HG02678 (cell line): Measurements from ENCODE around the gene FAM13C.

Experiments used
- ATAC-seq: cut with Tn5 transposase; IDR thresholded peaks from one replicate; pipeline ENCODE4 v1.9.1; 2021; ENCODE audit warnings: mild to moderate bottlenecking, moderate library complexity; ENCODE audit not compliant: unreplicated experiment

Gene FAM13C

GRCh38 chr10:59320355-59320754 is 42.0 kb downstream of the FAM13C start:
- no peak for ATAC-seq

GRCh38 chr10:59319854-59320253 is 42.5 kb downstream of the FAM13C start:
- no peak for ATAC-seq

- ATAC-seq: no peak
These were observed 45.3 kb downstream of the FAM13C start for GRCh38 chr10:59317066-59317465.

- ATAC-seq: no peak
These were observed 46.9 kb downstream of the FAM13C start for GRCh38 chr10:59315465-59315864.

GRCh38 chr10:59314268-59314667 is 48.1 kb downstream of the FAM13C start:
- ATAC-seq: no peak

- no peak for ATAC-seq
These were observed 50.1 kb downstream of the FAM13C start for GRCh38 chr10:59312247-59312646.

- ATAC-seq: no peak
These were observed 51.3 kb downstream of the FAM13C start for GRCh38 chr10:59311025-59311424.

- no peak for ATAC-seq
These were observed 51.9 kb downstream of the FAM13C start for GRCh38 chr10:59310324-59310914.

GRCh38 chr10:59304521-59305097 is 57.7 kb downstream of the FAM13C start:
- no peak for ATAC-seq

- ATAC-seq: no peak
These were observed 59.3 kb downstream of the FAM13C start for GRCh38 chr10:59303018-59303417.

- no peak for ATAC-seq
These were observed 60.0 kb downstream of the FAM13C start for GRCh38 chr10:59302381-59302780.

- ATAC-seq: no peak
These were observed 61.1 kb downstream of the FAM13C start for GRCh38 chr10:59301067-59301754.

GRCh38 chr10:59300386-59300785 is 62.0 kb downstream of the FAM13C start:
- ATAC-seq: no peak

- ATAC-seq: no peak
These were observed 62.4 kb downstream of the FAM13C start for GRCh38 chr10:59299933-59300332.

- ATAC-seq: no peak
These were observed 71.9 kb downstream of the FAM13C start for GRCh38 chr10:59290448-59290847.

GRCh38 chr10:59289853-59290252 is 72.5 kb downstream of the FAM13C start:
- no peak for ATAC-seq

- ATAC-seq: no peak
These were observed 74.6 kb downstream of the FAM13C start for GRCh38 chr10:59287587-59288255.

GRCh38 chr10:59285848-59286247 is 76.5 kb downstream of the FAM13C start:
- ATAC-seq: no peak

- ATAC-seq: no peak
These were observed 77.3 kb downstream of the FAM13C start for GRCh38 chr10:59285073-59285472.

GRCh38 chr10:59284118-59284975 is 78.0 kb downstream of the FAM13C start:
- no peak for ATAC-seq
